Stimulated activated CD8-positive, alpha-beta memory T cell treated with anti-CD3 and anti-CD28 coated beads, Interleukin-15, amount 100 ng/mL, for 4 hours (primary cell): Measurements from ENCODE around the gene HACD2.

Experiments
- DNase-seq, 2 donors: peaks; one replicate each; pipeline ENCODE4 v3.0.0-alpha.2; 2020; ENCODE audit warnings: low read depth in 2 of 2

Gene HACD2

DNA sequence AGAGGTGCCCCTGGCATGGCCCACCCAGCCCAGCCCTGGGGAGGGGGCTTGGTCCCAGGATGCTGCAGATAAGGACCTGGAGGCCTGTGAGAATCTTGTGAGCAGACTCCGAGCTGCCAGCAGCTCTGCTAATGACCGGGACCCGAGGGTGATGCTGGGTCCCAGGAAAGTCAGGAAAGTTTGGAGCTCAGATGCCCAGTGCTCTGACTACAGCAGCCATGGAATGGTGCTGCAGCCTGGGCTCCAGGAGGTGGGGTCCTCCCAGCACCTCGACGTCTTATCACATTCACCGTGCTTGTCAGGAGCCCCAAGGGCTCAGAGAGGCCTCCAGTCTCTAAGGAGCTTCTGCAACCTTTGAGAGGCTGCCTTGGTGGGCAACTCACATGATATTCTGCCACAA, 101.7 kb downstream of the HACD2 start:
- no peak for DNase-seq

GRCh38 chr3:123481722-123482457, 103.0 kb downstream of the HACD2 start:
- no peak for DNase-seq

DNA sequence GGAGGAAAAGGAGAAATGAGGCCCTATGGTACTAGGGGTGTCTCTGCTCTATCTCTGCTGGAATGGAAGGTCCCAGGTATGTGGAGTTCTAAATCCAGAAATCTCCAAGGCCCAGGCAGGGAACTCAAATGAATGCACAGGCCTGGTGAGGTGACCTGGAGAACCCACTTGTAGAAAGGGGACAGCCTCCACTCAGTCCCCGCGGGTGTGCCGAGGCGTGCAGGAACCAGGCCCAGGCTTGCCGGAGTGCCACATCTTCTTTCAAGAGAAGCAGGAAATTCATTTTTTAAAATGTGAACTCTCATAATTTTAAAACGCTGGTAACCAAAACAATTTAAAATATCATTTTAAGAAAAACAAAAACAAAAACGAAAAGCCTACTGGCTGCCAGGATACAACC, 103.8 kb downstream of the HACD2 start:
- no peak for DNase-seq

DNA sequence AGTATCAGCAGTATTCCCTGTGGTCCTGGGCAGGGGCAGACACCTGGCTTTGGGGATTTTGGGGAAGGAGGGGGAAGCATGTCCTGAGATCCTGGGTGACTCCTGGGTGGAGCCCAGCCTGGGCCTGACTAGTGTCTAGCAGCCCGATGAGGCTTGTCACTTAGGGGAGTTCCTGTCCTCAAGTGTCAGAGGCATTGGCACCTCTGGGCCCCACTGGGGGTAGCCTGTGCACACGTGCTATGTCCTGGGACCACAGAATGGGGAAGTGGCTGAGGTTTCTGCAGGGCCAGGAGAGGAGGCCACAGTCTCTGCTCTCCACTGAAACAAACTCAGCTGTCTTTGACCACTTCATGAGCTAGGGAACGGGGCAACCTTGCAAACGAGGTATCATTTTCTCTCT, 104.4 kb downstream of the HACD2 start:
- DNase-seq: no peak

GRCh38 chr3:123479891-123480290, 105.0 kb downstream of the HACD2 start:
- DNase-seq: no peak

GRCh38 chr3:123478314-123478713, 106.5 kb downstream of the HACD2 start:
- no peak for DNase-seq

DNA sequence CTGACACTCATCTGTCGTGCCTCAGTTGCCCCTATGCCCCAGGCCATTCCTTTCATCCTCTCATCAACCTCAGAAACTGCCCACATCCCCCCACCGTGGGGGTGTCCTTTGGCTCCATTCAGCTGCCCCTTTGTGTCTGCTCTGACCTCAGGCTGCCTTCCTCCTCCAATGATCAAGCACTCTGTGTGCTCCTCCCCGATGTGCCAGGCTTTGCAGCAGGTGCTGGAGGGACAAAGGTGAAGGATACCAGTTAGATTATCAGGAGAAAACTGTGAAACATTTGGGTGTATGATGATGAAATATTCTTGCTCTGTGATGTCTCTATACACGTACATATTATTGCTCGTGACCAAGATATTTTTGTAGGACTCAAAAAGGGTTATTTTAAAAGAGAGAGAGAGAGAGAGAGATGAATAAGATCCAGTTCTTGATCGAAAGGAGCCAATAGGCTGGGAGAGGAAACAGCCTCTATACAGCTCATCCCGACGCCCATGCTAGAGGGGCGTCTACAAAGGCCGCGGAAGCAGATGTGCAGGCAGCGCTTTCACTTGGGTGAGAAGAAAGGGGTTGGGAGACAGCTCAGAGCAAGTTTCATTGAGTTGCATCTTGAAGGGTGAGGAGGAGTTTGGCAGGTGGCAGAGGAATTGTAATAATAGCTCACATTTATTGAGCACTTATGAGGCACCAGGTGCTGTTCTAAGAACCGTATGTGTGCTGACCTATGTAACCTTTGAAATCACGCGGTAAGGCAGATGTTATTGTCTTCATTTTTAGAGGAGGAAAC, 107.7 kb downstream of the HACD2 start:
- no peak for DNase-seq

DNA sequence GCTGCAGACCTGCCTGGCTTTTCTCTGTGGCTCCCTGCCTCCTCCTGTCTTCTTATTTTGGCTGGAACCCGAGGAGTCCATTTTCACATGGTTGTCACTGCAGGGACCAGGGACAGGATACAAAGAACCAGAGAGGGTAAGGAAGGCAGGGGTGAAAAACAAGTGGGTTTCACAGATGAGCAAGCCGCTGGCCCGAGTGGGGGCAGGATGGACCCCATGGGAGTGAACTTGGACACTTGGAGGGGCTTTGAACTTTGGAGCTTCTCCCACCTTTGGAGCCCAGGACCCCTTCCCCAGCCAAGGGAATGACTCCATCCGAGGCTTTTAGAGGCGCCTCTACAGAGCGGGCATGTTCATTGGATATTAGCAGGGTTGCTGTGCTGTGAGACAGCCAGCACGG, 109.1 kb downstream of the HACD2 start:
- DNase-seq: no peak

DNA sequence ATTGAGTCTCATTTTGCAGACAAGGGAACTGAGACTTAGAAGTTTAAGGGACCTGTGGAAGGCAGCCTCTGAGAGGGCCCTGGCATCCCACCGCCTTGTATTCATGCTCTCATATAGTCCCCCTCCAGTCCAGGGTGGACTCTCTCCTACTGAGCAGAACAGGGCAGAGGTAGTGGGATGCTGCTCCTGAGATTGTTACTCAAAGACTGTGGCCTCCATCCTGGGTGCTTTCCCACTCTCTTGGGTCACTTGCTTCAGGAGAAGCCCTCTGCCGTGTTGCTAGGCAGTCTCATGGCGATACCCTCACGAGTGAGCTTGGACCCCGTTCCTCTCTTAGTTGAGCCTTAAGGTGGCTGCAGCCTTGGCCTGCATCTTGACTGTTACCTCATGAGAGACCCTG, 113.7 kb downstream of the HACD2 start:
- no peak for DNase-seq

- no peak for DNase-seq
Observed at GRCh38 chr3:123469323-123469995, 115.4 kb downstream of the HACD2 start.

GRCh38 chr3:123467046-123467445, 117.8 kb downstream of the HACD2 start:
- DNase-seq: no peak

- DNase-seq: no peak
Observed at GRCh38 chr3:123464211-123464610, 120.6 kb downstream of the HACD2 start.

DNA sequence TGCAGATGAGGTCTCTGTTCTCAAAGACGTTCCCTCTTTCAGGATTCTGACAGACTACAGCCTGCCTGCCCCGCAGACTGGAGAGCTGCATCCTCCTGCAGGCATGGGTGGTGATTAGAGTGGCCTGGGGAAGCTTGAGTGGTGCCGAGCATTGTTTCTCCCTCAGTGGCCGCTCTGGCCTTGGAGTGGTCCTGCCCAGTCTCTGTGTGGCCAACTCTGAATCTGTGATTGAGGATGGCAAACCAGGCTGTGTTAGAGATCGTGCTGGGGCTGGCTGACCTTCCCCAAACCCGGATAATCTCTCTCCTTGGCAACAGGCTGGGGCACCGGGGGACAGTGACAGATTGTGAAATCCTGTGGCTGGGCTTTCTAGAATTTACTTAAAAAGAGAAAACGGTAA, 125.0 kb downstream of the HACD2 start:
- no peak for DNase-seq

DNA sequence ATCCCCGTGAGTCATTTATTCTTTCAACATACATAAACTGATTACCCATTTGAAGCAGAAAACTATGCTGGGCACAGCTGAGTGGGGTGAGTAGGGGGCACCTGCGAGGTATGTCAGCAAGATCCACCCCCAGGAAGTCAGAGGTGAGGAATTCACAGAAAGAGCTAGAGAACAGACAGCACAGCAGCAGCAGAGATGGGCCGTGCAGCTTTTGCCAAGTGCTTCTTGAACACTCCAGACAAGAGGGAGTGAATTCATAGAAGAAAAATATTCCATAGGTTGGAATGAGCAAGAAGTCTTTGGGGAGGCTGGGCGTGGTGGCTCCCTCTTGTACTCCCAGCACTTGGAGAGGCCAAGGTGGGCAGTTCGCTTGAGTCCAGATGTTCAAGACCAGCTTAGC, 126.6 kb downstream of the HACD2 start:
- no peak for DNase-seq

GRCh38 chr3:123457841-123458240, 127.0 kb downstream of the HACD2 start:
- DNase-seq: no peak

DNA sequence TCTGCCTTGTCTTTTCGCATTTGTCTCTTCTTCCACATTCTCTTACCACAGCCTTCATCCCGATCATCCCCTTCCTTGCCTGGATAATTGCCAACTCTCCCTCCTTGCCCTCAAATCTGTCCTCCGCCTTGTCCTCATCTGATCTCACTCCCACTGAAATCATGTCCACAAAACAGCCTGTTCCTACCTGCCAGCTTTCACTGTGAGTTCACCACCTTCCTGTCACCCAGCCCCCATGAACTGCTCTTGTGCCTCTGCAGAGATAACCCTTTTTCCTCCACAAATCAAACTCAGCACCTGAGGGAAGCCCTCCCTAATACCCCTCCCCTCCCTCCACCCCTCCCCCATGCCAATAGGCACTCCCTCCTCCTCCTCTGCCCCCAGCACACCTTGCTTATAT, 131.2 kb downstream of the HACD2 start:
- DNase-seq: no peak

GRCh38 chr3:123451186-123451585, 133.7 kb downstream of the HACD2 start:
- DNase-seq: no peak

DNA sequence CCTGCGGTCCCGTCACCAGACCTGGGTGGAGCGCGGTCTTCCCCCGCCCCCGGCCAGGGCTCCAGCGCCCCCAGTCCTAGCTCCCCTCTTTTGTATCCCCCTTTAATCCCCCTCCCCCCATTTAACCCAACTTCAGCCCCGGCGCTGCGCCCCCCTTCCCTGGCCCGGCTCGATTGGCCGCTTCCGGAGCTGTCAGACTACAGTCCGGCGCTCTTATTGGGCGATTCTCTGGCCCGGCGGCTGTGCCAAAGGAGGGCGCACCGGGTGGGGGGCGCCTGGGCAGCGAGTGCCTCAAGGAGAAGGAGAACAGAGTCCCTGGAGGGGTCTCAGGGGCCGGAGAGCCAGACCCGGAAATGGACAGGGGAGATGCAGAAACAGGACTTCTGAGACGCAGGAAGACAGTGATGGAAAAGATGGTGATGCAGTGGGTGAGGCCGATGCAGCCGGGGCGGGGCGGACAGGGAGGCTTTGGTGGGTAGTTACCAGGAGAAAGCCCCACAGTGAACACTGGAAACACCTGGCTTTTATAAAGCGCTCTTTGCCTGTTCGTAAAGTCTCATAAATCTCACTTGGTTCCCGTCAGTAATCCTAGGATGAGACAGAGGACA, 134.8 kb downstream of the HACD2 start:
- DNase-seq: no peak

GRCh38 chr3:123449102-123449996, 135.5 kb downstream of the HACD2 start:
- no peak for DNase-seq

- no peak for DNase-seq
Observed at GRCh38 chr3:123448536-123449101, 136.2 kb downstream of the HACD2 start, which contains the start of gene ADCY5. TSS of gene ADCY5 (minus strand) at chr3:123449090. CDS start at chr3:123448545, 545 bp downstream.
